DOHH2 (cell line): ENCODE results near the gene GEMIN7.
A peak's percentile ranks its signal among the peaks of the same experiment; 100 is the strongest.
"Not testable (repeated sequence)": the region's sequence is repeated elsewhere in the genome, so short reads cannot be mapped to it uniquely, and the experiment has no call there.

Experiments
- H3F3A ChIP-seq: fragments of 200-600 bp; sonication (generic), shearing (Covaris generic); 2 replicates; pipeline ENCODE4 v1.6.0; 2016; ENCODE audit warnings: antibody characterized with exemption, mild to moderate bottlenecking; ENCODE audit not compliant: control insufficient read depth, insufficient read depth
- H3K27ac ChIP-seq: fragments of 200-600 bp; sonication (generic); 2 replicates; pipeline ENCODE4 v1.5.1; 2014; ENCODE audit warnings: low read depth, mild to moderate bottlenecking, low read length, moderate library complexity
- H3K27me3 ChIP-seq: fragments of 200-600 bp; sonication (generic); 2 replicates; pipeline ENCODE4 v1.6.1; 2014; ENCODE audit warnings: mild to moderate bottlenecking, low read length, mixed read lengths; ENCODE audit not compliant: control insufficient read depth
- H3K36me3 ChIP-seq: fragments of 200-600 bp; sonication (generic); 2 replicates; pipeline ENCODE4 v1.6.1; 2014; ENCODE audit warnings: mild to moderate bottlenecking, low read length, moderate library complexity, mixed read lengths; ENCODE audit not compliant: control insufficient read depth
- H3K4me1 ChIP-seq: fragments of 200-600 bp; sonication (generic); 2 replicates; pipeline ENCODE4 v1.6.1; 2014; ENCODE audit warnings: mild to moderate bottlenecking, low read length, mixed read lengths; ENCODE audit not compliant: control insufficient read depth
- H3K4me2 ChIP-seq: fragments of 200-600 bp; sonication (generic); 2 replicates; pipeline ENCODE4 v1.6.0; 2014; ENCODE audit warnings: mild to moderate bottlenecking, low read length, moderate library complexity
- H3K4me3 ChIP-seq: fragments of 200-600 bp; sonication (generic); 2 replicates; pipeline ENCODE4 v1.5.1; 2014; ENCODE audit warnings: mild to moderate bottlenecking, low read length, mixed read lengths
- H3K79me2 ChIP-seq: fragments of 200-600 bp; sonication (generic); 2 replicates; pipeline ENCODE4 v1.6.1; 2014; ENCODE audit warnings: mild to moderate bottlenecking, low read length, mixed read lengths; ENCODE audit not compliant: control insufficient read depth
- H3K9me2 ChIP-seq: fragments of 200-600 bp; sonication (generic); replicated peaks from 2 replicates; pipeline ENCODE4 v1.6.1; 2014; ENCODE audit warnings: mild to moderate bottlenecking, low read length, mixed read lengths; ENCODE audit not compliant: control insufficient read depth
- H3K9me3 ChIP-seq: fragments of 200-600 bp; sonication (generic); 2 replicates; pipeline ENCODE4 v1.6.1; 2014; ENCODE audit warnings: antibody characterized with exemption, low read length, mixed read lengths; ENCODE audit not compliant: control insufficient read depth, insufficient read depth
- H4K20me1 ChIP-seq: fragments of 200-600 bp; sonication (generic); 2 replicates; pipeline ENCODE4 v1.6.0; 2014; ENCODE audit warnings: low read depth, mild to moderate bottlenecking, antibody characterized with exemption, low read length, moderate library complexity; ENCODE audit not compliant: control insufficient read depth, insufficient read depth
- CTCF ChIP-seq: fragments of 200-600 bp; sonication (generic); IDR thresholded peaks from one replicate; pipeline ENCODE4 v1.5.1; 2014; ENCODE audit warnings: antibody characterized with exemption, mild to moderate bottlenecking, low read depth, low read length; ENCODE audit not compliant: poor library complexity, severe bottlenecking
- EZH2phosphoT487 ChIP-seq: fragments of 200-600 bp; sonication (generic); IDR thresholded peaks from 2 replicates; pipeline ENCODE4 v1.6.1; 2017; ENCODE audit warnings: borderline replicate concordance, mild to moderate bottlenecking, antibody characterized with exemption, low read length, moderate library complexity, mixed read lengths

The GEMIN7 gene

GRCh38 chr19:45103508-45104319, 24.7 kb downstream of the GEMIN7 start:
- Histone ChIP-seq H4K20me1 (peaks cover 29% of the 10 kb centered on the region), H3K79me2 (peaks cover 99% of the 10 kb centered on the region), H3K27me3 (no peaks in the 10 kb centered on the region), H3F3A (no peaks in the 10 kb centered on the region), H3K27ac (peak overlapping the region; percentile 19; the same call in 1 of the 2 replicates), H3K9me3 (no peaks in the 10 kb centered on the region), H3K4me2 (peak overlapping the region; percentile 70), H3K4me1 (peaks cover 56% of the 10 kb centered on the region), H3K36me3 (no peaks in the 10 kb centered on the region; the same call in 1 of the 2 replicates), H3K9me2 (no peaks in the 10 kb centered on the region), H3K4me3 (peak overlapping the region; percentile 54)
- TF ChIP-seq EZH2phosphoT487, result no peak
- no peak for TF ChIP-seq CTCF

- no peak overlapping the region for H3K27ac ChIP-seq
- H4K20me1 ChIP-seq, result peaks cover 29% of the 10 kb centered on the region
- no peaks in the 10 kb centered on the region for H3F3A ChIP-seq
- TF ChIP-seq CTCF, result no peak
- no peak for TF ChIP-seq EZH2phosphoT487
- H3K4me2 ChIP-seq, result peak overlapping the region; percentile 22
- peaks cover 99% of the 10 kb centered on the region for H3K79me2 ChIP-seq
- no peak overlapping the region for H3K4me3 ChIP-seq
- peaks cover 59% of the 10 kb centered on the region for H3K4me1 ChIP-seq
- no peaks in the 10 kb centered on the region for H3K27me3 ChIP-seq
- 0 out of 2 replicates have a peak, but pooled peaks cover 3% of the 10 kb centered on the region for H3K36me3 ChIP-seq
- H3K9me2 ChIP-seq, result no peaks in the 10 kb centered on the region
- no peaks in the 10 kb centered on the region for H3K9me3 ChIP-seq
These were observed 25.7 kb downstream of the GEMIN7 start for GRCh38 chr19:45104658-45105349.

GRCh38 chr19:45106363-45106762, 27.3 kb downstream of the GEMIN7 start:
- H3K4me2 ChIP-seq, H3K9me3 ChIP-seq, H3K4me3 ChIP-seq, H3K27me3 ChIP-seq, H3F3A ChIP-seq, H3K36me3 ChIP-seq, H3K27ac ChIP-seq, H3K9me2 ChIP-seq: not testable (repeated sequence)
- peaks cover 97% of the 10 kb centered on the region for H3K79me2 ChIP-seq
- peaks cover 35% of the 10 kb centered on the region for H4K20me1 ChIP-seq
- H3K4me1 ChIP-seq, result peaks cover 71% of the 10 kb centered on the region
